Measurements from ENCODE around the gene CELA1. TPM values are rescaled to one million over a fixed set of nuclear protein-coding genes. Genes with fewer than 3 reads are reported as not detected.

CELA1 gene
- polyA plus RNA-seq, 1 donor: not detected

GRCh38 chr12:51281202-51281924 is 65.1 kb downstream of the CELA1 start:
- H3K4me3 ChIP-seq (ENCODE audit: low read length): no peak overlapping the region
- H3K9me3 ChIP-seq (ENCODE audit: control insufficient read depth, low read depth, low read length): no peaks in the 10 kb centered on the region
- H3K36me3 ChIP-seq (ENCODE audit: control insufficient read depth, insufficient read depth, low read length): no peaks in the 10 kb centered on the region
- H3K27me3 ChIP-seq (ENCODE audit: control insufficient read depth, insufficient read depth, low read length): no peaks in the 10 kb centered on the region
- no CpG with 5 or more reads among the region's 4 CpGs for WGBS (ENCODE audit: insufficient coverage, low lambda C conversion rate)
- H3K27ac ChIP-seq (ENCODE audit: low read length): no peak overlapping the region
- no peak for DNase-seq
- H3K4me1 ChIP-seq (ENCODE audit: control insufficient read depth, insufficient read depth, low read length): no peaks in the 10 kb centered on the region

Other genes starting within 250 kb of the CELA1 start
- gene TFCP2, start 173.5 kb downstream of the CELA1 start, polyA plus RNA-seq: 31.6 TPM
- gene POU6F1, start 128.6 kb downstream of the CELA1 start, polyA plus RNA-seq: 6.8 TPM
- gene DAZAP2, start 107.9 kb downstream of the CELA1 start, polyA plus RNA-seq: 398 TPM
- gene SMAGP, start 76.3 kb downstream of the CELA1 start, polyA plus RNA-seq: 25.3 TPM
- gene BIN2, start 22.5 kb downstream of the CELA1 start, polyA plus RNA-seq: 7.0 TPM
- gene GALNT6, start 44.7 kb upstream of the CELA1 start, polyA plus RNA-seq: 31.1 TPM
- gene SLC4A8, start 78.2 kb upstream of the CELA1 start, polyA plus RNA-seq: 6.3 TPM
- 1.4 TPM for gene SCN8A, start 244.6 kb upstream of the CELA1 start, polyA plus RNA-seq